Hematopoietic multipotent progenitor cell treated with erythropoietin and hydrocortisone succinate and interleukin-3 and kit ligand, for 4 days (in vitro differentiated cells): ENCODE results near the gene SOX13.
"Not testable (repeated sequence)": the region's sequence is repeated elsewhere in the genome, so short reads cannot be mapped to it uniquely, and the experiment has no call there.

Source experiments
- DNase-seq: peaks from one replicate; pipeline ENCODE4 v3.0.0-alpha.2; 2015

The SOX13 gene

GRCh38 chr1:204072931-204073836, at the start of gene SOX13:
Gene SOX13, plus strand, starts transcription at chr1:204073115. Its CDS starts 39,801 bp downstream, at chr1:204112916.
- peak; percentile 76 for DNase-seq

DNA sequence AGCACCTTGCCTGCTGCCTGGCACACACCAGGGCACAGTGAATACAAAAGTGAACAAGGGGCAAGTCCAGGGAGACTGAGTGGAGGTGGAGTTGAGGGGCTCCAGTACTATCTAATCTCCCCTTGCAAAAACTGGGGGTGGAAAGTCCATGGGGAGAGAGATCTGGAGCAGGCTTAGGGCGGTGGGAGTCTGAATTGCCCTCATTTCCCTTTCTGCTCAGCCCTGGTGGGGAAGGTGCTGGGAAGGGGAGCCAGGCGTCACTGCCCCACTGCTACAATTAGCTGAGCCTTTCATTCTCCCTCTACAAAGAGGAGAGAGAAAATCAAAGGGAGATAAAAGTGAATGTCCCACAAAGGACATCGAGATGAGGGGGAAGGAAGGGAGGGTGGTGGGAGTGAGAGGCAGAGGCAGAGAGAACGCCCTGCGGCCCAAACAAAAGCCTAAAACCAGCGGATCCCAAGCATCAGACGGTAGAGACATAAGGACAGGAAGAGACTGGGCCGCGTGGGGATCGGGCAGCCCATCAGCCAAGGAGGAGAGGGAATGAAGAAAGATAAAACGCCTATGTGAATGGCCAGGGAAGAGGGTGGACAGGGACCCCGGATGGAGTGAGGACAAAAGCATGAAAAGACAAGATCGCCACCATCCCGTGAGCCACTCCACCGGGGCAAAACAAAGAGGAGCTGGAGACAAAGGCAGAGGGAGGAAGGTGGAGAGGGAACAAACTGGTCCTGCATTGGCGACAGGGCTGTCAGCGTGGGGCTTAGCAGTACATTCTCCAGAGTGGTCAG, 46.8 kb upstream of the SOX13 start:
- DNase-seq, result no peak

DNA sequence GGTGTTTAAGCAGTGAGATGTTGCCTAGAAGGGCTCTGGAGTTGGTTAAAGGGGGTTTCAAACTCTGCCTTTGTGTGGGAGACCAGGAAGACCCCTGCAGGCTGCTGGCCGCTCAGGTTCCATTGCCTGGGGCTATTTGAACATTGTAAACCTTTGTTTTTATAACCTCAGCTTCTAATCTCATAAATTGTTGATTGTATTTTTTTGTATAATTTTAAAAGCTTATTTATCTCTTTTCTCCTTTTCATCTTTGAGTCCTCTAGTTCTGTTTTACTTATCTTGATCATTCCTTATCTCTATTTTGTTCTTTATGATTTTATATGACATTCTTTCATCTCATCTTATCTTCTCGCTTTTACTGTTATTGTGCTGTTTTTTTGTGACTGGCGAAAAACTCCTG, 45.5 kb upstream of the SOX13 start:
- no peak for DNase-seq

DNA sequence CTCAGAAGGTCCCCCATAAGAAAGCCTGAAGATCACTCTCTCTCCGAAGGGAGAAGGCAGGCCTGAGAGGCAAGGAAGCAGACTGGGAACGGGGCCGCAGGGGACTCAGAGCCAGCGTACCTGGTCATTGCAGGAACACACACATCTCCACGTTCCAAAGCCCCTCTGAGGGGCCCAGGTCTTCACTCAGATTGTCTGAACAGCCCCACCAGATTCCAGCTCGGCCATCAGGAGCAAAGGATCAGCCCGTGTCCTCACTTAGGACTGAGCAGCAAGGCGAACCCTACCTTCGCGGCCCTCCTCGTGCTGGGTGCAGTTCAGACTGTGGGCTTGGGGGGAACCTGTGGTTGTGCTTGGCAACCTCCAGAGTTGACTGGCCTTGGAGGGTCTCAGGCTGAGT, 43.9 kb upstream of the SOX13 start:
- no peak for DNase-seq

DNA sequence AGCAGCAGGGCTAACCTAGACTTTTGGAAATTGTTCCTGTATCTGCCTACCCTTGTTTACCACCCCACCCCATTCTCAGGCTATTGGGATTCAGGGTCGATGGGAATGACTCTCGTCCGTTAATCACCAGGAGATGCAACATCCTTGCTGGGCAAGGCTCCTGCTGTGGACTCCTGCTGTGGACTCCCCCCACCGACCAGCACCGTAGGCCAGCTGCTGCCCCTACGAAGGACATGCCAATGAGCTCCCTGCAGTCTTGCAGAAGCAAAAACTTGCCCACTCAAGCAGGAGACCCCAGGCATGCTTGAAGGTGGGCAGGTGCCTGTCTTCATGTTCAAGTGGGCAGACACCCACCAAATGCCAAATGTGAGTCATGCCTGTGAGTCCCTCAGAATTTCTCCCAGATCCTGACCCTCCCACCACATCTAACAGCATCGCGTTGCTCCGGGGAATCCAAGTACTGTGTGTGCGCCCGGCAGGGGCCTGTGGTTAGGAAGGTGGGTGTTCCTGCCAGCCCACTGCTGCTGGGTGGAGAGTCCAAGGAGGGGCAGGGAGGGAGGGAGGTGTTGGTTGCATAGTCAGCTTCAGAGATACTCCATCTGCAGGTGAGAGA, 41.7 kb upstream of the SOX13 start:
- no peak for DNase-seq

DNA sequence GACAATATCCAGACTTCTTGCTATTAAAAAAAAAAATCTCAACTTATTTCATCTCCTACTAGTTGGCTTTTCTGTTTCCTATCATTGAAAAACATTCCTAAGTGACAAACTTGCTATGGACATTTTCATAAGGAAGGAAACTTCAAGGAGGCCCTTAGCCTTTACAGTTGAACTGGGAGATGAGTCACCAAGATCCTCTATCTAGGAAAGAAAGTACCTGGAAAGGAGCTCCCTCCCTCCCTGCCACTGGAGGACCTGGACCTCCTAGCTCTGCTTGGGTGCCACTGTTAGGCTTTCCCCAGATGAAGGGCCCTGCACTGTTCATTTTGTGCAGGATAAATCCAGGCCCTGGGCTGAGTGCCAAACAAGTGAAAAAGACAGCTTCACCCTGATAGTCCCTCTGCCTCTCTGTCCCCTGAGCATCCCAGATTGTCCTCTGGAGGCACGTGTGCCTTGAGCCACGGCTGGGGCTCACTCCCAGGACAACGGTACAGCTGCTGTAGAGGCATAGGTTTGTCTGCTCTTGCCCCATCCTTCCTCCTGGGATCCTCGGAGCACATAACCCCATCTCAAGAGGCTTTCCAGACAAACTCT, 40.2 kb upstream of the SOX13 start:
- DNase-seq, result no peak

DNA sequence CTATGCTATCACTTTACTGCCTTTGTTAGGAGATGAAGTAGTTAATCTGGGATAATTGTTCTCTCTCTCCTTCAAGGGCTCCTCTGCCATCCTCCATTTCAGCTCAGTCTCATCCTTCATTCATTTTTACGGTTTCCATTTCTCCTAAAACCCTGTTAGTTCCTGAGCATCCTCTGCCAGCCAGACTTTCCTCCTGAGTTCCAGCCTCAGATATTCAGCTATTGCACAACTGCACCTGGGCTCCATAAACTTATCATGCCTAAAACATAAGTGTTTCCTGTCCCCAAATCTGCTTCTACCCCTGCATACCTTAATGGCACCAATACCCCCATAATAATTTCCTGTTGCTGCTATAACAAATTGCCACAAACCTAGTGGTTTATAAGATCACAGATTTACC, 39.6 kb upstream of the SOX13 start:
- DNase-seq, result no peak

DNA sequence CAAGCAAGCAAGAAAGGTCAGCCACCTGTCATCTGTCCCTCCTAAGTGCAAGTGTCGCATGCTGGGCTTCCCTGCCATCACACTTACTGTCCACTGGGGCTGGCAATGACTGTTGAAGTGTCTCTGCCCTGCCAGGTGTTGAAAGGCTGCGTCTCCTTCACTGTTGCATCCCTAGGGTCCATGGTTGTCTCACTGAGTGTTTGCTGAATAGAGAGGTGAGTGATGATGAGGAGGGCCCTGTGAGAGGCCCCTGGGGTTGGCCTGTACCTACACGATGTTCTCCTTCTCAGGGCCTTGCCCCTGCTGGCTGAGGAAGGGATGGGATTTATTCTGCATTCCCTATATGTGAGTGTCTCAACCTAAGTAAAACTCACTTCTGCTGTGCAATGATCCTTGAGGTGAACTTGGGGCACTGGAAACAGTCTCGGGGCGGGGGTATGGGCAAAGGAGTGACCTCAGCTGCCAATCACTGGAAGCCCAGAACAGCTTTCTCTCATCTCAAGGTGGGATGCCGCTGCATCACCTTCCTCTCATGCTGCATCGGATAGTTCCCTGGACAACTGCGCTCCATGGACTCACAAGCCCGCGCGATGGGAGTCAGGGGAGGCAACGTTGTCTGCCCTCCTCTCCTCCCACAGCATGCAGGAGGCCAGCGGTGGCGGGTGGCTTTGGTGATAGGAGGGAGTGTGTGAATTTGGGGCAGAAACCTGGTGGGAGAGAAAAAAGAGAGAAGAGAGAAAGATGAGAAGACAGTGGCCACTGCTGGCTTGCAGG, 35.8 kb upstream of the SOX13 start:
- no peak for DNase-seq

- DNase-seq, result no peak
Measured at GRCh38 chr1:204041232-204041767, 31.6 kb upstream of the SOX13 start.

DNA sequence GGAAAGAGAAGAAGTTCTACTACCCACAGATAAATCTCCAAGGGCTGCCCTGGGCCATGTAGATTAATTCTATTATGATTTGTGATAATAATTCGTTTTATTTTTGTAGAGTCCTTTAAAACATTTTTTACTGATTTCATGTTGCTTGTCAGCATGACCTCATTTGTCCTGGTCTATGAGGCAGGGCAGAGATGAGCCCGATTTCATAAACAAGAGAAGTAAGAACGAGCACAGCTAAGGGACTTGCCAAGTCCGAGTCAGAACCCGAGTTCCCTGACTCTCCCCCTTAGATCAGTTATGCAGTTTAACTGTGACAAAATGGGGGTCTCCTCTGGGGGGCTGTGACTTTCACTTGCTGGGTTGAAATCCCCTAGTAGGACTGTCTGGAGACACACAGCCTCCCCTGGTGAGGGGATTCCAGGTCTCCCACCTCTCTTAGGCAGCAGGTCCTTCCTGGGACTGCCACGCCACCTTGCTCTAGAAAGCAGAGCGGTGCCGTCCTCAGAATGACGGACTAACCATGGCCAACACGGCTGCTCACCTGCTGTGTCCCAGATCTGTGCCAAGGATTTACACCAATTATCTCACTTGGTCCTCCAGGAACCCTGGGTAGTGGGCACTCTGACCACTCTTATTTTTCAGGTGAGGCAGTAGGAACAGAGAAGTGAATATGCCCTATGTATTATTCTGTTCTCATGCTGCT, 31.0 kb upstream of the SOX13 start:
- DNase-seq, result no peak

DNA sequence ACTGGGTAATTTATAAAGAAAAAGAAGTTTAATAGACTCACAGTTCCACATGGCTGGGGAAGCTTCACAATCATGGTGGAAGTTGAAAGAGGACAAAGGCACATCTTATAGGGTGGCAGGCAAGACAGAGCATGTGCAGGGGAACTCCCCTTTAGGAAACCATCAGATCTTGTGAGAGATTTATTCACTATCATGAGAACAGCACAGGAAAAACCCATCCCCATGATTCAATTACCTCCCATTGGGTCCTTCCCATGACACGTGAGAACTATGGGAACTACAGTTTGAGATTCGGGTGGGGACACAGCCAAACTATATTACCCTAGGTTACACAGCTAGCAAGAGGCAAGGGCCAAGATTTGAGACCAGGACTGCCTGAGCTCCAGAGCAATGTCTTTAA, 30.4 kb upstream of the SOX13 start:
- no peak for DNase-seq

GRCh38 chr1:204043680-204044079, 29.2 kb upstream of the SOX13 start:
- no peak for DNase-seq

GRCh38 chr1:204044448-204044847, 28.5 kb upstream of the SOX13 start:
- no peak for DNase-seq

- DNase-seq, result no peak
Measured at GRCh38 chr1:204045430-204045829, 27.5 kb upstream of the SOX13 start.

- DNase-seq, result no peak
Measured at GRCh38 chr1:204046346-204046745, 26.6 kb upstream of the SOX13 start.

GRCh38 chr1:204048796-204049195, 24.1 kb upstream of the SOX13 start:
- not testable (repeated sequence) for DNase-seq

DNA sequence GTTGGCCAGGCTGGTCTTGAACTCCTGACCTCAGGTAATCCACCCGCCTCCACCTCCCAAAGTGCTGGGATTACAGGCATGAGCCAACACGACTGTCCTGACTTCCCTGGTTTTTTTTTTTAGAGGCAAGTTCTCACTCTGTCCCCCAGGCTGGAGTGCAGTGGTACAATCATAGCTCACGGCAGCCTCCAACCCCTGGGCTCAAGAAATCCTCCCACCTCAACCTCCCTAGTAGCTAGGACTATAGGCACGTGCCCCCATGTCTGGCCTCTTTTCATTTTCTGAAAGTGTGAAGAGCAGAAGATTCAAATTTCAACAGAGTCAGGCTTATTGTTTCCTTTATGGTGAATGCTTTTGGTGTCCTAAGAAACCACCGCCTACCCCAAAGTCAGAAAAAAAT, 21.7 kb upstream of the SOX13 start:
- no peak for DNase-seq

DNA sequence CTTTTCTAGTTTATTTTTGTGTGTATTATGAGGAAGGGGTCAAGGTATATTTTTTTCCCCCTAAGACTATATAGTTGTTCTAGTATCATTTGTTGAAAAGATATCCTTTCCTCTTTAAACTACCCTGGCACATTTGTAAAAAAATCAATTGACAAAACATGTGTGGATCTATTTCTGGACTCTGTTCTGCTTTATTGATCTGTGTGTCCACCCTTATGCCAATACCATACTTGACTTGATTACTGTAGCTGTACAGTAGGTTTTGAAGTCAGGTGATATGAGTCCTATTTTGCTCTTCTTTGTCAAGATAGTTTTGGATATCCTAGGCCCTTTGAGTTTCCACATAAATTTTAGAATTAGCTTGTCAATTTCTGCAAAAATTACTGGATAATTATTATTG, 21.2 kb upstream of the SOX13 start:
- DNase-seq, result no peak

DNA sequence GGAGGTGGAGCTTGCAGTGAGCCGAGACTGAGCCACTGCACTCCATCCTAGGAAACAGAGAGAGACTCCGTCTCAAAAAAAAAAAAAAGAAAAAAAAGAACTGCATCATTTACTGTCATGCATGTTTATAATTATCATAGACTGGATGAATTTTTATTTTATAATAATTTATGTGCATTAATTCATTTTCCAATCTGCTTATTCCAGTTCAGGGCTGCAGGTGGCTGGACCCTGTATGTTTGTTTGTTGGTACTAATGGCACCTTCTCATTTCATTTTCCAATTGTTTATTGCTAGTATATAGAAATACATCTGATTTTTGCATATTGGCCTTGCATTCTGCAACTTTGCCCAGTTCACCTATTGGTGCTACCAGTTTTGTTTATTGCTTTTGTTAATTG, 19.0 kb upstream of the SOX13 start:
- DNase-seq, result no peak

DNA sequence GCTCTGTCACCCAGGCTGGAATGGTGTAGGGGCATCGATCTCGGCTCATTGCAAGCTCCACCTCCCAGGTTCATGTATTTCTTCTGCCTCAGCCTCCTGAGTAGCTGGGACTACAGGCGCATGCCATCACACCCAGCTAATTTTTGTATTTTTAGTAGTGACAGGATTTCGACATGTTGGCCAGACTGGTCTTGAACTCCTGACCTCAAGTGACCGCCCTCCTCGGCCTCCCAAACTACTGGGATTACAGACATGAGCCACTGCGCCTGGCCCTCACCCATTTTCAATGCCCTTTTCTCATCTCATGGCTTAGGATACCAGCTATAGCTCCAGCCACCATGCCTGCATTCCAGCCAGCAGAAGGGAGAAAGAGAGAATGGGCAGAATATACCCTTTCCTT, 12.9 kb upstream of the SOX13 start:
- DNase-seq, result no peak

DNA sequence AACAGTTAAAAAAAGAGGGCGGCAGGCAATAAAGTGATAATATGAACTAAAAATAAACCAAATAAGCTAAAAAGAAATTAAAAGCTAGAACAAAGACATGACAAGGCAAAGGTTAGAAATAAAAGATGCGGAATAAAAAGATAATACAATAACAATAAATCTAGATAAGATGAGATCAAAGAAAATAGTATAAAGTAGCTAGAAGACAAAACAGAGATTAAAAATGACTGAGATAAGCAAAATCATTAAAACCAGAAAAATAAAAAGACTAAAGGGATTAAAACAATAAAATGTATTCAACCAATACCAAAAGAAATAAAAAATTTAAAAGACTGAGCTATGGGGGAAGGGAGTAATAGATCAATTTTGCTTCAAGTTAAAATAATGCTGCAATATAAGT, 10.8 kb upstream of the SOX13 start:
- DNase-seq, result no peak
